SK-N-SH (cell line): ENCODE results near the gene PEMT. TPM values are rescaled to one million over a fixed set of nuclear protein-coding genes. Genes with fewer than 3 reads are reported as not detected.

ENCODE experiments used
- CTCF ChIA-PET: fragments of 300-600, 350-600 bp; formaldehyde crosslinking; extraction: SDS; loops from one replicate; lab custom pipeline; 2021; lab: Yijun Ruan, JAX
- POLR2A ChIA-PET: fragments of 350-600 bp; sonication (Branson Sonifier 250); formaldehyde crosslinking; extraction: SDS; loops from one replicate; lab custom pipeline; 2020; ENCODE audit warnings: antibody characterized with exemption, inconsistent platforms; lab: Yijun Ruan, JAX
- DNase-seq: peaks from one replicate; pipeline ENCODE4 v3.0.0; 2012
- H2AFZ ChIP-seq: fragments of 200-600 bp; sonication (generic); 2 replicates; pipeline ENCODE4 v1.8.1; 2016; ENCODE audit warnings: antibody characterized with exemption, mild to moderate bottlenecking, low read depth
- H3F3A ChIP-seq: fragments of 200-600 bp; sonication (generic); replicated peaks from 2 replicates; pipeline ENCODE3; 2016; ENCODE audit warnings: antibody characterized with exemption, mild to moderate bottlenecking; ENCODE audit not compliant: insufficient read depth
- H3K27ac ChIP-seq, 2 experiments: fragments of 200-500 bp in 1 of 2; fragments of 200-600 bp in 1 of 2; sonication (Bioruptor generic) in 1 of 2; sonication (generic), shearing (Covaris generic) in 1 of 2; 2 replicates each; pipeline versions ENCODE4 v1.5.1 to v1.6.1; 2014 to 2016; ENCODE audit warnings: low read depth in 2 of 2, inconsistent platforms in 1 of 2, low read length in 1 of 2, mild to moderate bottlenecking in 1 of 2, mixed read lengths in 1 of 2
- H3K27me3 ChIP-seq: fragments of 200-600 bp; sonication (generic), shearing (Covaris generic); 2 replicates; pipeline ENCODE4 v1.6.1; 2016; ENCODE audit warnings: mixed run types; ENCODE audit not compliant: insufficient read depth
- H3K36me3 ChIP-seq, 2 experiments: fragments of 200-500 bp in 1 of 2; fragments of 200-600 bp in 1 of 2; sonication (Bioruptor generic) in 1 of 2; sonication (generic) in 1 of 2; replicated peaks in 1 of 2; 2 replicates each; pipeline versions ENCODE3 to v1.5.1; 2014 to 2016; ENCODE audit warnings: low read length in 1 of 2, mild to moderate bottlenecking in 1 of 2; ENCODE audit not compliant: insufficient read depth in 2 of 2, control insufficient read depth in 1 of 2
- H3K4me1 ChIP-seq, 2 experiments: fragments of 200-500 bp in 1 of 2; fragments of 200-600 bp in 1 of 2; sonication (Bioruptor generic) in 1 of 2; sonication (generic), shearing (Covaris generic) in 1 of 2; 2 replicates each; pipeline versions ENCODE4 v1.5.1 to v1.6.1; 2014 to 2016; ENCODE audit warnings: low read depth in 1 of 2, low read length in 1 of 2, mixed run types in 1 of 2; ENCODE audit not compliant: insufficient read depth in 2 of 2, control insufficient read depth in 1 of 2
- H3K4me2 ChIP-seq: fragments of 200-600 bp; sonication (generic), shearing (Covaris generic); 2 replicates; pipeline ENCODE4 v1.6.1; 2017; ENCODE audit warnings: mixed run types
- H3K4me3 ChIP-seq, 2 experiments: fragments of 200-500 bp in 1 of 2; fragments of 200-600 bp in 1 of 2; sonication (Bioruptor generic) in 1 of 2; sonication (generic), shearing (Covaris generic) in 1 of 2; 2 replicates each; pipeline versions ENCODE4 v1.5.1 to v1.8.1; 2014 to 2016; ENCODE audit warnings: low read depth in 2 of 2, inconsistent platforms in 1 of 2, low read length in 1 of 2, mild to moderate bottlenecking in 1 of 2, mixed read lengths in 1 of 2, moderate library complexity in 1 of 2
- H3K79me2 ChIP-seq: fragments of 200-600 bp; sonication (generic); 2 replicates; pipeline ENCODE4 v1.8.1; 2017; ENCODE audit warnings: mild to moderate bottlenecking; ENCODE audit not compliant: insufficient read depth
- H3K9ac ChIP-seq: fragments of 200-600 bp; sonication (generic); 2 replicates; pipeline ENCODE4 v1.6.1; 2017; ENCODE audit warnings: mixed run types
- H3K9me2 ChIP-seq: fragments of 200-600 bp; sonication (generic); 2 replicates; pipeline ENCODE4 v1.6.1; 2017; ENCODE audit warnings: mixed run types
- H3K9me3 ChIP-seq: fragments of 200-600 bp; sonication (generic); 2 replicates; pipeline ENCODE4 v1.6.1; 2017; ENCODE audit warnings: mixed run types, mild to moderate bottlenecking, moderate library complexity
- H4K20me1 ChIP-seq: fragments of 200-600 bp; sonication (generic); 2 replicates; pipeline ENCODE4 v1.6.1; 2017; ENCODE audit warnings: mild to moderate bottlenecking, mixed run types; ENCODE audit not compliant: insufficient read depth
- EP300 ChIP-seq, 2 experiments: IDR thresholded peaks; 2 replicates each; pipeline versions ENCODE4 v1.4.0 to v1.6.1; 2012; ENCODE audit warnings: borderline replicate concordance in 1 of 2, low read depth in 1 of 2, low read length in 1 of 2
- FOXJ3 ChIP-seq: sonication (generic); formaldehyde crosslinking; IDR thresholded peaks from 2 replicates; pipeline ENCODE4 v1.5.1; 2020; ENCODE audit warnings: mild to moderate bottlenecking, missing genetic modification reagents
- FOXM1 ChIP-seq: IDR thresholded peaks from 2 replicates; pipeline ENCODE4 v1.4.0; 2012; ENCODE audit warnings: low read depth, mild to moderate bottlenecking
- GABPA ChIP-seq: IDR thresholded peaks from 2 replicates; pipeline ENCODE4 v1.4.0; 2012; ENCODE audit warnings: low read depth, mild to moderate bottlenecking
- GATA2 ChIP-seq: sonication (generic); formaldehyde crosslinking; IDR thresholded peaks from 2 replicates; pipeline ENCODE4 v1.5.0; 2020; ENCODE audit warnings: mild to moderate bottlenecking, missing genetic modification reagents
- NFIC ChIP-seq: IDR thresholded peaks from 2 replicates; pipeline ENCODE4 v1.4.0; 2012; ENCODE audit warnings: borderline replicate concordance
- NRF1 ChIP-seq: IDR thresholded peaks from 2 replicates; pipeline ENCODE4 v1.6.1; 2012; ENCODE audit warnings: low read depth, mild to moderate bottlenecking, low read length
- POLR2AphosphoS5 ChIP-seq: IDR thresholded peaks from 2 replicates; pipeline ENCODE4 v1.6.1; 2012; ENCODE audit warnings: low read depth, low read length
- RAD21 ChIP-seq: IDR thresholded peaks from 2 replicates; pipeline ENCODE4 v1.6.1; 2012; ENCODE audit warnings: mild to moderate bottlenecking, low read length
- REST ChIP-seq: IDR thresholded peaks from 2 replicates; pipeline ENCODE4 v1.6.1; 2012; ENCODE audit warnings: mild to moderate bottlenecking, low read depth, low read length, moderate library complexity
- RFX5 ChIP-seq: IDR thresholded peaks from 2 replicates; pipeline ENCODE4 v1.6.1; 2012; ENCODE audit warnings: mild to moderate bottlenecking, improper control_type of control experiment, low read length
- SMC3 ChIP-seq: IDR thresholded peaks from 2 replicates; pipeline ENCODE4 v1.6.1; 2012; ENCODE audit warnings: low read depth, low read length, improper control_type of control experiment
- YY1 ChIP-seq: IDR thresholded peaks from 2 replicates; pipeline ENCODE4 v1.4.0; 2012; ENCODE audit warnings: low read depth, mild to moderate bottlenecking
- WGBS: methylation state at CpG from one replicate; pipeline ENCODE4 v1.1.6; 2017; ENCODE audit warnings: low lambda C conversion rate; 5-methylcytosine and 5-hydroxymethylcytosine counted together
- polyA plus RNA-seq, 3 experiments: library from polyadenylated mRNA; depleted of rRNA; stranded (reverse); fragments of >200 nt; gene quantifications; 2 replicates each; pipeline ENCODE4 v1.2.3, GENCODE V29; 2012
- TF ChIP-seq, protein P1 (sequence below): IDR thresholded peaks from 2 replicates; pipeline ENCODE4 v1.4.0; 2012; ENCODE audit warnings: low read depth, borderline replicate concordance

PEMT gene
- polyA plus RNA-seq, 1 of the 3 experiments (the other 2 are of a cell fraction), result 52.8 TPM

DNA sequence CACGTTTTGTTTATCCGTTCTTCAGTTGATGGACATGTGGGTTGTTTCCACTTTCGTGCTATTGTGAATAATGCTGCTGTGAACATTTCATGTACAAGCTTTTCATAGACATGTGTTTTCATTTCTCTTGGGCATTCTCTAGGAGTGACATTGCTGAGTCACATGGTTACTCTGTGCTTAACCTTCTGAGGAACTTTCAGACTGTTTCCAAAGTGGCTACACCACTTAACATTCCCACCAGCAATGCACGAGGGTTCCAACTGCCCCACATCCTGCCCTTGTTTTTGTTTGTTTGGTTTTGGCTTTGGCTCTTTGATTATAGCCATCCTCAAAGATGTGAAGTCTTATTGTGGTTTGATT, 14.2 kb upstream of the PEMT start:
- Histone ChIP-seq H3K4me3 (no peak overlapping the region), H2AFZ (no peak overlapping the region), H3K27ac (no peak overlapping the region), H3K36me3 (no peaks in the 10 kb centered on the region), H3K9me2 (no peaks in the 10 kb centered on the region), H3F3A (no peaks in the 10 kb centered on the region), H3K9ac (no peak overlapping the region), H3K4me2 (no peak overlapping the region), H4K20me1 (no peaks in the 10 kb centered on the region), H3K27me3 (no peaks in the 10 kb centered on the region), H3K79me2 (no peaks in the 10 kb centered on the region), H3K9me3 (no peaks in the 10 kb centered on the region), H3K4me1 (no peaks in the 10 kb centered on the region; a peak in 1 of 4 replicates)
- WGBS, result 70% methylated on average over 4 of the region's 4 CpGs
- CTCF ChIA-PET, result interaction anchor here (0.6 to 1.4 kb wide), 2 partner anchors 35 to 134 kb away, joined by 3 read pairs; no protein-coding TSS in a partner anchor
- no peak for DNase-seq
- no peak for TF ChIP-seq SMC3
- no peak for TF ChIP-seq NRF1
- TF ChIP-seq FOXJ3 (CRISPR knock-in tag), result no peak
- TF ChIP-seq REST, result no peak
- TF ChIP-seq NFIC, result no peak
- no peak for TF ChIP-seq FOXM1
- TF ChIP-seq YY1, result no peak
- TF ChIP-seq, protein P1, sequence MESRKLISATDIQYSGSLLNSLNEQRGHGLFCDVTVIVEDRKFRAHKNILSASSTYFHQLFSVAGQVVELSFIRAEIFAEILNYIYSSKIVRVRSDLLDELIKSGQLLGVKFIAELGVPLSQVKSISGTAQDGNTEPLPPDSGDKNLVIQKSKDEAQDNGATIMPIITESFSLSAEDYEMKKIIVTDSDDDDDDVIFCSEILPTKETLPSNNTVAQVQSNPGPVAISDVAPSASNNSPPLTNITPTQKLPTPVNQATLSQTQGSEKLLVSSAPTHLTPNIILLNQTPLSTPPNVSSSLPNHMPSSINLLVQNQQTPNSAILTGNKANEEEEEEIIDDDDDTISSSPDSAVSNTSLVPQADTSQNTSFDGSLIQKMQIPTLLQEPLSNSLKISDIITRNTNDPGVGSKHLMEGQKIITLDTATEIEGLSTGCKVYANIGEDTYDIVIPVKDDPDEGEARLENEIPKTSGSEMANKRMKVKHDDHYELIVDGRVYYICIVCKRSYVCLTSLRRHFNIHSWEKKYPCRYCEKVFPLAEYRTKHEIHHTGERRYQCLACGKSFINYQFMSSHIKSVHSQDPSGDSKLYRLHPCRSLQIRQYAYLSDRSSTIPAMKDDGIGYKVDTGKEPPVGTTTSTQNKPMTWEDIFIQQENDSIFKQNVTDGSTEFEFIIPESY, result no peak
- TF ChIP-seq RAD21, result no peak
- TF ChIP-seq GATA2 (CRISPR knock-in tag), result no peak
- TF ChIP-seq GABPA, result no peak
- TF ChIP-seq EP300 (IDR thresholded peaks at IDR 0.05; ENCODE audit: borderline replicate concordance in 1 of 2, low read depth in 1 of 2, low read length in 1 of 2), result no peak
- TF ChIP-seq RFX5, result no peak
- TF ChIP-seq POLR2AphosphoS5, result no peak
- POLR2A ChIA-PET, result no interaction called here
